WTC11 (cell line): ENCODE measurements around the gene GPRIN2. TPM values are rescaled to one million over a fixed set of nuclear protein-coding genes. Genes with fewer than 3 reads are reported as not detected.

ENCODE experiments used
- ATAC-seq: fragments of 200-7000 bp; cut with Tn5 transposase; 2 replicates; pipeline ENCODE4 v1.10.0; 2021; ENCODE audit warnings: mild to moderate bottlenecking, moderate library complexity
- CTCF ChIA-PET: fragments of 300-600 bp; sonication (Branson Sonifier 250); formaldehyde crosslinking; loops from one replicate; lab custom pipeline; 2021; ENCODE audit warnings: antibody characterized with exemption; lab: Charles Lee
- POLR2A ChIA-PET: fragments of 350-600 bp; sonication (Branson Sonifier 250); formaldehyde crosslinking; loops from one replicate; lab custom pipeline; 2021; ENCODE audit warnings: antibody characterized with exemption; lab: Charles Lee
- DNase-seq: peaks from one replicate; pipeline ENCODE4 v3.0.0; 2021; ENCODE audit warnings: low spot score
- H3K27ac Mint-ChIP-seq: 2 replicates; pipeline ENCODE4 v1.8.0; 2021; ENCODE audit warnings: mixed read lengths
- H3K27me3 Mint-ChIP-seq: 2 replicates; pipeline ENCODE4 v1.8.0; 2021; ENCODE audit warnings: low read depth, mild to moderate bottlenecking, moderate library complexity, mixed read lengths
- H3K36me3 Mint-ChIP-seq: 2 replicates; pipeline ENCODE4 v1.8.0; 2021; ENCODE audit warnings: mixed read lengths
- H3K4me1 Mint-ChIP-seq: 2 replicates; pipeline ENCODE4 v1.8.0; 2022; ENCODE audit warnings: mixed read lengths
- H3K4me3 Mint-ChIP-seq: 2 replicates; pipeline ENCODE4 v1.8.0; 2021; ENCODE audit warnings: mild to moderate bottlenecking, moderate library complexity, mixed read lengths
- H3K9me3 Mint-ChIP-seq: 2 replicates; pipeline ENCODE4 v1.8.0; 2021; ENCODE audit warnings: mixed read lengths
- AR ChIP-seq: fragments of 250-450 bp; sonication (Bioruptor Pico); IDR thresholded peaks from 2 replicates; pipeline ENCODE4 v1.9.0; 2021; ENCODE audit warnings: mild to moderate bottlenecking
- ARID4B ChIP-seq: sonication (generic); formaldehyde crosslinking; IDR thresholded peaks from 2 replicates; pipeline ENCODE4 v1.8.0; 2023; ENCODE audit warnings: missing genetic modification reagents, mild to moderate bottlenecking, borderline replicate concordance
- ELF4 ChIP-seq: sonication (generic); formaldehyde crosslinking; IDR thresholded peaks from 2 replicates; pipeline ENCODE4 v1.8.1; 2022; ENCODE audit warnings: low read depth, mild to moderate bottlenecking, moderate library complexity, missing genetic modification reagents
- KAT7 ChIP-seq: sonication (generic); formaldehyde crosslinking; IDR thresholded peaks from 2 replicates; pipeline ENCODE4 v1.8.1; 2023; ENCODE audit warnings: missing genetic modification reagents, mild to moderate bottlenecking, borderline replicate concordance
- PRRX2 ChIP-seq: fragments of 250-450 bp; sonication (Bioruptor Pico); IDR thresholded peaks from 2 replicates; pipeline ENCODE4 v1.8.0; 2021; ENCODE audit warnings: mild to moderate bottlenecking
- SMAD3 ChIP-seq: sonication (generic); formaldehyde crosslinking; IDR thresholded peaks from 2 replicates; pipeline ENCODE4 v1.8.0; 2022; ENCODE audit warnings: missing genetic modification reagents, mild to moderate bottlenecking, borderline replicate concordance
- ZNF219 ChIP-seq: sonication (generic); formaldehyde crosslinking; IDR thresholded peaks from 2 replicates; pipeline ENCODE4 v1.8.0; 2023; ENCODE audit warnings: missing genetic modification reagents, mild to moderate bottlenecking, borderline replicate concordance
- ZNF232 ChIP-seq: sonication (generic); formaldehyde crosslinking; IDR thresholded peaks from 2 replicates; pipeline ENCODE4 v1.8.0; 2022; ENCODE audit warnings: mild to moderate bottlenecking, missing genetic modification reagents
- ZNF263 ChIP-seq: sonication (generic); formaldehyde crosslinking; IDR thresholded peaks from 2 replicates; pipeline ENCODE4 v1.8.1; 2022; ENCODE audit warnings: low read depth, mild to moderate bottlenecking, moderate library complexity, missing genetic modification reagents
- total RNA-seq: library from RNA; stranded (reverse); gene quantifications from 3 replicates; pipeline ENCODE4 v1.2.3, GENCODE V29; 2021
- TF ChIP-seq, protein P1 (sequence below): sonication (generic); formaldehyde crosslinking; IDR thresholded peaks from 2 replicates; pipeline ENCODE4 v1.8.0; 2022; ENCODE audit warnings: mild to moderate bottlenecking, missing genetic modification reagents
- TF ChIP-seq, protein P2 (sequence below): fragments of 250-450 bp; sonication (Bioruptor Pico); IDR thresholded peaks from 2 replicates; pipeline ENCODE4 v1.9.0; 2021; ENCODE audit warnings: moderate library complexity, mild to moderate bottlenecking, inconsistent platforms, borderline replicate concordance
- TF ChIP-seq, protein P3 (sequence below): fragments of 250-450 bp; sonication (Bioruptor Pico); IDR thresholded peaks from 2 replicates; pipeline ENCODE4 v1.9.0; 2021; ENCODE audit warnings: mild to moderate bottlenecking, borderline replicate concordance
- TF ChIP-seq, protein P4 (sequence below): fragments of 250-450 bp; sonication (Bioruptor Pico); IDR thresholded peaks from 2 replicates; pipeline ENCODE4 v2.1.2; 2022; ENCODE audit warnings: mild to moderate bottlenecking, moderate library complexity

The GPRIN2 gene
- total RNA-seq, 1 experiment from 2014 or later = 17.5 TPM

DNA sequence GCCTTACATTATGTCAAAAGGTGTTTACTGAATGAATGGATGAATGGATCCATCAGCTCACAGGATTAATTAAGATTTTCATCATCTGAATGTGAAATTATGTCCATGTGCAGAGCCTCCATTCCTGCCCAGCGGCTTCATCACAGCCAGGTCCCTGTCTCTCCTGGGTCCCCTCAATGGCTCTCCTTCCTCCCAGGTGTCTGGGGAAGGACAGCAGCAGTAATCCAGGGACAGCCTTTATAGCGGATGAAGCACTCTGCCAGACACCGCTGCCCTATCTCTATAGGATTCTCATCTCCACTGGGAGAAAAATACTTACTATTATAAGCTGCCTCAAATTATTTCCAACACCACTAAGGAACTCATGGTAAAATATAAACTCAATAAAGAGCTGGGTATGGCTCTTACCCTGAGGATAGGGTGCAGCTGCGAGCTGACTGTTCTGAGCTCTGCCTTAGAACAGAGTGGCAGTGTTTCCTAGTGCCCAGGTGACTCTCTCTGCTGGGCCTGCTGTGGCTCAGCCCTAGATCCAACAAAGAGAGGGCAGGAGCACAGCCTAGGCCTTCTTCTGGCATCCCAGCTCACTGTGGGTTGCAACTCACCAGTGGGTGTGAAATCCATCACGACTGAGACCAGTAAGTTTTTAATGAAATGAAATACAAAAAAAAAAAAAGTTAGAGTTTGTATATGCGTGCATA, 38.3 kb downstream of the GPRIN2 start:
- TF ChIP-seq AR (CRISPR knock-in tag) (no peak), PRRX2 (no peak), SMAD3 (CRISPR knock-in tag) (no peak), ELF4 (CRISPR knock-in tag) (no peak), KAT7 (CRISPR knock-in tag) (no peak), ZNF263 (CRISPR knock-in tag) (no peak), ARID4B (CRISPR knock-in tag) (no peak), ZNF219 (CRISPR knock-in tag) (no peak), ZNF232 (CRISPR knock-in tag) (no peak)
- TF ChIP-seq, protein P1, sequence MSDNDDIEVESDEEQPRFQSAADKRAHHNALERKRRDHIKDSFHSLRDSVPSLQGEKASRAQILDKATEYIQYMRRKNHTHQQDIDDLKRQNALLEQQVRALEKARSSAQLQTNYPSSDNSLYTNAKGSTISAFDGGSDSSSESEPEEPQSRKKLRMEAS = no peak
- TF ChIP-seq, protein P2, sequence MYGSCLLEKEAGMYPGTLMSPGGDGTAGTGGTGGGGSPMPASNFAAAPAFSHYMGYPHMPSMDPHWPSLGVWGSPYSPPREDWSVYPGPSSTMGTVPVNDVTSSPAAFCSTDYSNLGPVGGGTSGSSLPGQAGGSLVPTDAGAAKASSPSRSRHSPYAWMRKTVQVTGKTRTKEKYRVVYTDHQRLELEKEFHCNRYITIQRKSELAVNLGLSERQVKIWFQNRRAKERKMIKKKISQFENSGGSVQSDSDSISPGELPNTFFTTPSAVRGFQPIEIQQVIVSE = no peak
- TF ChIP-seq, protein P3, sequence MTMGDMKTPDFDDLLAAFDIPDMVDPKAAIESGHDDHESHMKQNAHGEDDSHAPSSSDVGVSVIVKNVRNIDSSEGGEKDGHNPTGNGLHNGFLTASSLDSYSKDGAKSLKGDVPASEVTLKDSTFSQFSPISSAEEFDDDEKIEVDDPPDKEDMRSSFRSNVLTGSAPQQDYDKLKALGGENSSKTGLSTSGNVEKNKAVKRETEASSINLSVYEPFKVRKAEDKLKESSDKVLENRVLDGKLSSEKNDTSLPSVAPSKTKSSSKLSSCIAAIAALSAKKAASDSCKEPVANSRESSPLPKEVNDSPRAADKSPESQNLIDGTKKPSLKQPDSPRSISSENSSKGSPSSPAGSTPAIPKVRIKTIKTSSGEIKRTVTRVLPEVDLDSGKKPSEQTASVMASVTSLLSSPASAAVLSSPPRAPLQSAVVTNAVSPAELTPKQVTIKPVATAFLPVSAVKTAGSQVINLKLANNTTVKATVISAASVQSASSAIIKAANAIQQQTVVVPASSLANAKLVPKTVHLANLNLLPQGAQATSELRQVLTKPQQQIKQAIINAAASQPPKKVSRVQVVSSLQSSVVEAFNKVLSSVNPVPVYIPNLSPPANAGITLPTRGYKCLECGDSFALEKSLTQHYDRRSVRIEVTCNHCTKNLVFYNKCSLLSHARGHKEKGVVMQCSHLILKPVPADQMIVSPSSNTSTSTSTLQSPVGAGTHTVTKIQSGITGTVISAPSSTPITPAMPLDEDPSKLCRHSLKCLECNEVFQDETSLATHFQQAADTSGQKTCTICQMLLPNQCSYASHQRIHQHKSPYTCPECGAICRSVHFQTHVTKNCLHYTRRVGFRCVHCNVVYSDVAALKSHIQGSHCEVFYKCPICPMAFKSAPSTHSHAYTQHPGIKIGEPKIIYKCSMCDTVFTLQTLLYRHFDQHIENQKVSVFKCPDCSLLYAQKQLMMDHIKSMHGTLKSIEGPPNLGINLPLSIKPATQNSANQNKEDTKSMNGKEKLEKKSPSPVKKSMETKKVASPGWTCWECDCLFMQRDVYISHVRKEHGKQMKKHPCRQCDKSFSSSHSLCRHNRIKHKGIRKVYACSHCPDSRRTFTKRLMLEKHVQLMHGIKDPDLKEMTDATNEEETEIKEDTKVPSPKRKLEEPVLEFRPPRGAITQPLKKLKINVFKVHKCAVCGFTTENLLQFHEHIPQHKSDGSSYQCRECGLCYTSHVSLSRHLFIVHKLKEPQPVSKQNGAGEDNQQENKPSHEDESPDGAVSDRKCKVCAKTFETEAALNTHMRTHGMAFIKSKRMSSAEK (CRISPR knock-in tag) = no peak
- TF ChIP-seq, protein P4, sequence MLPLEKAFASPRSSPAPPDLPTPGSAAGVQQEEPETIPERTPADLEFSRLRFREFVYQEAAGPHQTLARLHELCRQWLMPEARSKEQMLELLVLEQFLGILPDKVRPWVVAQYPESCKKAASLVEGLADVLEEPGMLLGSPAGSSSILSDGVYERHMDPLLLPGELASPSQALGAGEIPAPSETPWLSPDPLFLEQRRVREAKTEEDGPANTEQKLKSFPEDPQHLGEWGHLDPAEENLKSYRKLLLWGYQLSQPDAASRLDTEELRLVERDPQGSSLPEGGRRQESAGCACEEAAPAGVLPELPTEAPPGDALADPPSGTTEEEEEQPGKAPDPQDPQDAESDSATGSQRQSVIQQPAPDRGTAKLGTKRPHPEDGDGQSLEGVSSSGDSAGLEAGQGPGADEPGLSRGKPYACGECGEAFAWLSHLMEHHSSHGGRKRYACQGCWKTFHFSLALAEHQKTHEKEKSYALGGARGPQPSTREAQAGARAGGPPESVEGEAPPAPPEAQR (CRISPR knock-in tag) = no peak
- TF ChIP-seq, all 79 proteins: peak for 0
- no peaks in the 10 kb centered on the region for H3K36me3 Mint-ChIP-seq
- no peak overlapping the region for H3K27ac Mint-ChIP-seq
- H3K27me3 Mint-ChIP-seq = no peaks in the 10 kb centered on the region
- no peaks in the 10 kb centered on the region for H3K4me1 Mint-ChIP-seq
- ChIA-PET POLR2A (no interaction called here), CTCF (interaction anchor here (4.2 kb wide), 1 partner anchor 27 kb away, joined by 15 read pairs; no protein-coding TSS in a partner anchor)
- no peaks in the 10 kb centered on the region for H3K9me3 Mint-ChIP-seq
- peak; percentile 7 for DNase-seq
- H3K4me3 Mint-ChIP-seq = no peak overlapping the region
- no peak for ATAC-seq
